GM12874 (cell line): Measurements from ENCODE around the gene SETDB2.

ENCODE experiments used
- CTCF ChIP-seq: IDR thresholded peaks from 2 replicates; pipeline ENCODE4 v1.5.1; 2011; ENCODE audit warnings: low read depth, mild to moderate bottlenecking, control low read depth, low read length, moderate library complexity; ENCODE audit not compliant: insufficient read depth

SETDB2 gene

DNA sequence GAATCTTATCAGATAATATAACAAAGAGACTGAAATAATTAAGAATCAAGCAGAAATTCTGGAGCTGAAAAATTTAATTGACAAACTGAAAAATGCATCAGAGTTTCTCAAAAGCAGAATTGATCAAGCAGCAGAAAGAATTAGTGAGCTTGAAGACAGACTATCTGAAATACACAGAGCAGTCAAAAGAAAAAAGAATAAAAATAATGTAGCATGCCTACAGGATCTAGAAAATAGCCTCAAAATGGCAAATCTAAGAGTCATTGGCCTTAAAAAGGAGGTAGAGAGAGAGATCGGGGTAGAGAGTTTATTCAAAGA, 39.4 kb upstream of the SETDB2 start:
- no peak for TF ChIP-seq CTCF

DNA sequence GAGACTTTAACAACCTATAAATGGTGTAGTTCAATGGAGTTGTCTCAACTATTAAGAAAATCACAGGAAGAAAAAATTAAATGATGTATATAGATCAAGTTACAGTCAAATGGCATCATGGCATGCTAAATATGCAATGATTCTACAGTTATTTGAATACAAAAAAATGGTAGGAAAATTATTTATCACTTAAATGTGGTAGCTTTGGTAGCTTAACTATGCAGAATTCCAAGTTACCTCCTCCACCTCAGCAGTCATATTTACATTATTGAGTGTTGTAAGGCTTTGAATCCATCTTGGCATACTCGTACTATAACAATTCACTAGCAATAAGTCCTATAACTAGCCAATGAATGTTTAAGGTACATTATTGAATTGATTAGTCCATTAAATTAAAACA, 37.0 kb upstream of the SETDB2 start:
- no peak for TF ChIP-seq CTCF

DNA sequence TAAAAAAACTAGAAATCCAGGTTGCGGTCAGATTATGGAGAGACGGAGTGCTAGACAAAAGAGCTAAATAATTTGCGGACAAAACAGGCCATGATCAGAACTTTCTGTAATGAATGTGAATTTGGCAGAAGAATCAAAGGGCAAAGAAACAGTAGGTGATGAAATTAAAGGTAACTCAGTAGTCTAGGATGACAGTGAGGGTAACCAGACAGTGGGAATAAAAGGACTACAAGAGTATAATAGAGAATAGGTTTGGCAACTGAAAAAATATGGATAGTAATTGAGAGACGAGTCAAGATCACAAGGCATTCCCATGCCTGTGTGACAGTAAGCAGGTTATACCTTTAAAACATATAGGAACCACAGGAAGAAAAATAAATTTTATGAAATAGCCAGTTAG, 36.1 kb upstream of the SETDB2 start:
- TF ChIP-seq CTCF: no peak

DNA sequence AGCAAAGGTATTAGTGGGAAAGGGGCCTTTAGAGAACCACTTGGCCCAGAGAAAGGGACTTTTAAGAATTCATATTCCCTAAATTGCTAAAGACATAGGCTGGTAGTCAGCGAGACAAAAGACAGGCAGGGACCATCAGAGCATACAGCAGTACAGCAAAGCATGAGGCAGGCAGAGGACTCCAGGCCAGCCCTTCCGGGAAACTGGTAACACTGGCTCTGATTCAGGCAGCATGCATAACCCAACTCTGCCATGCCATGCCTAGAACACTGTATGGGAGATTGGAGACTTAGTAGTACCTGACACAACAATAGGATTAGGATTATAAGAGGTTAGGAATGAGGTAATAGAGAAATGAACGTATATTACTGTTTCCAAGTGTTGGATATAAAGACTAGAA, 35.1 kb upstream of the SETDB2 start:
- TF ChIP-seq CTCF: no peak

DNA sequence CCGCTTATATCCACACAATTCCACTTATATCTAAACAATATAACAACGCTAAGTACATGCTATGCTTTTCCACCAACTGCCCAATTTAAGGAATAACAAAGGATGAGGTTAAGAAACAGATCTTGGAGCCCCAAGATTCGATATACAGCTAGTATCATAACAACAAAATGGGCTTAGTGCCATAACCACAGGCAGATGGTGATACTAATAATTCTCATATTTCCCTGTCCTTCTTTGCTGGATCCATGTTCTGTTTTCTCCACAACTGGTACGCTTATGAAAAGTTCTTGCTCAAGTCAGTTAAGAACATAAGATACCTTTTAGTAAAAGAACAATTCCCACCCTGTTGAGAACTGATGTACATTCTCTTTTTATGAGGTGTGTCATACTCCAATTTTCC, 34.1 kb upstream of the SETDB2 start:
- no peak for TF ChIP-seq CTCF

- TF ChIP-seq CTCF: no peak
Measured at GRCh38 chr13:49410477-49410876, 33.6 kb upstream of the SETDB2 start.

DNA sequence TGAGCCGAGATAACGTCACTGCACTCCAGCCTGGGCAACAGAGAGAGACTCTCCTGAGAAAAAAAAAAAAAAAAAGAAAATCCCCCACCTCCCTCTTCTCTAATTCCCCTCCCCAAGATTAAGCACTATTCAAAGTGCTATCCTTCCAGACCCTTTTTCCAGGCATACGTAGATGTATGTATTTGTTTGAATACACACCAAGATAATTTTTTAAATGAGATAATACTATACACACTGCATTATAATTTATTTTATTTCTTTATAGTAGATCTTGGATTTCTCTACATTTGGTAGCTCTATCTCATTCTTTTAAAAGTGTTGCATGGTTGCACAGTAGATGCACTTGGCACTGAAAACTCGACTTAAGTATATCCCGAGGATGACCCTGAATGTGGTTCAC, 32.7 kb upstream of the SETDB2 start:
- TF ChIP-seq CTCF: no peak

DNA sequence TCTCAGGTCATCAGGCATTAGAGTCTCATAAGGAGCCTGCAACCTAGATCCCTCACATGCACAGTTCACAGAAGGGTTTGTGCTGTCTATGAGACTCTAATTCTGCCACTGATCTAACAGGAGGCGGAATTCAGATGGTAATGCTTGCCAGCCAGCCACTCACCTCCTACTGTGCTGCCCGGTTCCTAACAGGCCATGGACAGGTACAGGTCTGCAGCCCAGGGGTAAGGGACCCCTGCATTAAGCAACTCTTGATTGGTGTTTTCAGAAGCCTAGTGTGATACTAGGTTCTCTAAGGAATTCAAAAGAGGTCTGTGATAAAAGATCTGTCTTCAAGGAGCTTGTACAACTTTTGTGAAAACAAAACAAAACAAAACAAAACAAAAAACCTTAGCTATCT, 31.3 kb upstream of the SETDB2 start:
- no peak for TF ChIP-seq CTCF
